Measurements from ENCODE around the gene CBX8. TPM values are rescaled to one million over a fixed set of nuclear protein-coding genes. Genes with fewer than 3 reads are reported as not detected.

The CBX8 gene
- total and polyA plus RNA-seq, 2 of the 13 experiments (the other 11 are each of a cell fraction or from before 2014, with no cell fraction given), result 0.34 to 12.6 TPM

GRCh38 chr17:79800325-79801155 is 3.7 kb upstream of the CBX8 start (continued):
- 0 out of 2 replicates have a peak, but pooled peaks have one; percentile 42 for TF ChIP-seq ZNF879 (CRISPR knock-in tag; IDR thresholded peaks at IDR 0.05)
- TF ChIP-seq PHF21A (CRISPR knock-in tag; IDR thresholded peaks at IDR 0.05), result peak; percentile 67
- TF ChIP-seq CC2D1A (CRISPR knock-in tag; IDR thresholded peaks at IDR 0.05), result no peak
- peak; percentile 53 for TF ChIP-seq CCAR2 (optimal IDR thresholded peaks at IDR 0.05; ENCODE audit: low read depth, low read length)
- 0 out of 2 replicates have a peak, but pooled peaks have one; percentile 49 for TF ChIP-seq ZNF558 (CRISPR knock-in tag; IDR thresholded peaks at IDR 0.05; ENCODE audit: borderline replicate concordance)
- TF ChIP-seq ZSCAN29 (CRISPR knock-in tag; conservative IDR thresholded peaks at IDR 0.05), result no peak
- TF ChIP-seq, protein P1, sequence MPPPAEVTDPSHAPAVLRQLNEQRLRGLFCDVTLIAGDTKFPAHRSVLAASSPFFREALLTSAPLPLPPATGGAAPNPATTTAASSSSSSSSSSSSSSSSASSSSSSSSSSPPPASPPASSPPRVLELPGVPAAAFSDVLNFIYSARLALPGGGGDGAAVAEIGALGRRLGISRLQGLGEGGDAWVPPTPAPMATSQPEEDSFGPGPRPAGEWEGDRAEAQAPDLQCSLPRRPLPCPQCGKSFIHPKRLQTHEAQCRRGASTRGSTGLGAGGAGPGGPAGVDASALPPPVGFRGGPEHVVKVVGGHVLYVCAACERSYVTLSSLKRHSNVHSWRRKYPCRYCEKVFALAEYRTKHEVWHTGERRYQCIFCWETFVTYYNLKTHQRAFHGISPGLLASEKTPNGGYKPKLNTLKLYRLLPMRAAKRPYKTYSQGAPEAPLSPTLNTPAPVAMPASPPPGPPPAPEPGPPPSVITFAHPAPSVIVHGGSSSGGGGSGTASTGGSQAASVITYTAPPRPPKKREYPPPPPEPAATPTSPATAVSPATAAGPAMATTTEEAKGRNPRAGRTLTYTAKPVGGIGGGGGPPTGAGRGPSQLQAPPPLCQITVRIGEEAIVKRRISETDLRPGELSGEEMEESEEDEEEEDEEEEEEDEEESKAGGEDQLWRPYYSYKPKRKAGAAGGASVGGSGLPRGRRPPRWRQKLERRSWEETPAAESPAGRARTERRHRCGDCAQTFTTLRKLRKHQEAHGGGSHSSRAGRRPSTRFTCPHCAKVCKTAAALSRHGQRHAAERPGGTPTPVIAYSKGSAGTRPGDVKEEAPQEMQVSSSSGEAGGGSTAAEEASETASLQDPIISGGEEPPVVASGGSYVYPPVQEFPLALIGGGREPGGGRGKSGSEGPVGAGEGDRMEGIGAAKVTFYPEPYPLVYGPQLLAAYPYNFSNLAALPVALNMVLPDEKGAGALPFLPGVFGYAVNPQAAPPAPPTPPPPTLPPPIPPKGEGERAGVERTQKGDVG (CRISPR knock-in tag; IDR thresholded peaks at IDR 0.05; ENCODE audit: borderline replicate concordance), result 0 out of 2 replicates have a peak, but pooled peaks have one; percentile 26
- 0 out of 2 replicates have a peak, but pooled peaks have one; percentile 0 for TF ChIP-seq WIZ (CRISPR knock-in tag; IDR thresholded peaks at IDR 0.05)
- peak; percentile 87 for TF ChIP-seq GLI4 (CRISPR knock-in tag; IDR thresholded peaks at IDR 0.05; ENCODE audit: borderline replicate concordance)
- TF ChIP-seq SP4 (CRISPR knock-in tag; IDR thresholded peaks at IDR 0.05), result 0 out of 2 replicates have a peak, but pooled peaks have one; percentile 31
- TF ChIP-seq, protein P2, sequence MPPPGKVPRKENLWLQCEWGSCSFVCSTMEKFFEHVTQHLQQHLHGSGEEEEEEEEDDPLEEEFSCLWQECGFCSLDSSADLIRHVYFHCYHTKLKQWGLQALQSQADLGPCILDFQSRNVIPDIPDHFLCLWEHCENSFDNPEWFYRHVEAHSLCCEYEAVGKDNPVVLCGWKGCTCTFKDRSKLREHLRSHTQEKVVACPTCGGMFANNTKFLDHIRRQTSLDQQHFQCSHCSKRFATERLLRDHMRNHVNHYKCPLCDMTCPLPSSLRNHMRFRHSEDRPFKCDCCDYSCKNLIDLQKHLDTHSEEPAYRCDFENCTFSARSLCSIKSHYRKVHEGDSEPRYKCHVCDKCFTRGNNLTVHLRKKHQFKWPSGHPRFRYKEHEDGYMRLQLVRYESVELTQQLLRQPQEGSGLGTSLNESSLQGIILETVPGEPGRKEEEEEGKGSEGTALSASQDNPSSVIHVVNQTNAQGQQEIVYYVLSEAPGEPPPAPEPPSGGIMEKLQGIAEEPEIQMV (CRISPR knock-in tag; IDR thresholded peaks at IDR 0.05; ENCODE audit: low read depth), result peak; percentile 78
- 0 out of 2 replicates have a peak, but pooled peaks have one; percentile 16 for TF ChIP-seq ZMYM2 (CRISPR knock-in tag; IDR thresholded peaks at IDR 0.05)
- 0 out of 2 replicates have a peak, but pooled peaks have one; percentile 11 for TF ChIP-seq ZNF232 (CRISPR knock-in tag; IDR thresholded peaks at IDR 0.05; ENCODE audit: borderline replicate concordance)
- TF ChIP-seq, protein P3, sequence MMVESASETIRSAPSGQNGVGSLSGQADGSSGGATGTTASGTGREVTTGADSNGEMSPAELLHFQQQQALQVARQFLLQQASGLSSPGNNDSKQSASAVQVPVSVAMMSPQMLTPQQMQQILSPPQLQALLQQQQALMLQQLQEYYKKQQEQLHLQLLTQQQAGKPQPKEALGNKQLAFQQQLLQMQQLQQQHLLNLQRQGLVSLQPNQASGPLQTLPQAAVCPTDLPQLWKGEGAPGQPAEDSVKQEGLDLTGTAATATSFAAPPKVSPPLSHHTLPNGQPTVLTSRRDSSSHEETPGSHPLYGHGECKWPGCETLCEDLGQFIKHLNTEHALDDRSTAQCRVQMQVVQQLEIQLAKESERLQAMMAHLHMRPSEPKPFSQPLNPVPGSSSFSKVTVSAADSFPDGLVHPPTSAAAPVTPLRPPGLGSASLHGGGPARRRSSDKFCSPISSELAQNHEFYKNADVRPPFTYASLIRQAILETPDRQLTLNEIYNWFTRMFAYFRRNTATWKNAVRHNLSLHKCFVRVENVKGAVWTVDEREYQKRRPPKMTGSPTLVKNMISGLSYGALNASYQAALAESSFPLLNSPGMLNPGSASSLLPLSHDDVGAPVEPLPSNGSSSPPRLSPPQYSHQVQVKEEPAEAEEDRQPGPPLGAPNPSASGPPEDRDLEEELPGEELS (CRISPR knock-in tag; IDR thresholded peaks at IDR 0.05), result peak; percentile 32; the same call in 1 of the 2 replicates
- TF ChIP-seq, protein P4, sequence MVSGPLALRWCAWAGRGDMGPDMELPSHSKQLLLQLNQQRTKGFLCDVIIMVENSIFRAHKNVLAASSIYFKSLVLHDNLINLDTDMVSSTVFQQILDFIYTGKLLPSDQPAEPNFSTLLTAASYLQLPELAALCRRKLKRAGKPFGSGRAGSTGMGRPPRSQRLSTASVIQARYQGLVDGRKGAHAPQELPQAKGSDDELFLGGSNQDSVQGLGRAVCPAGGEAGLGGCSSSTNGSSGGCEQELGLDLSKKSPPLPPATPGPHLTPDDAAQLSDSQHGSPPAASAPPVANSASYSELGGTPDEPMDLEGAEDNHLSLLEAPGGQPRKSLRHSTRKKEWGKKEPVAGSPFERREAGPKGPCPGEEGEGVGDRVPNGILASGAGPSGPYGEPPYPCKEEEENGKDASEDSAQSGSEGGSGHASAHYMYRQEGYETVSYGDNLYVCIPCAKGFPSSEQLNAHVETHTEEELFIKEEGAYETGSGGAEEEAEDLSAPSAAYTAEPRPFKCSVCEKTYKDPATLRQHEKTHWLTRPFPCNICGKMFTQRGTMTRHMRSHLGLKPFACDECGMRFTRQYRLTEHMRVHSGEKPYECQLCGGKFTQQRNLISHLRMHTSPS (CRISPR knock-in tag; IDR thresholded peaks at IDR 0.05; ENCODE audit: low read depth), result 0 out of 2 replicates have a peak, but pooled peaks have one; percentile 44
- TF ChIP-seq ZNF607 (CRISPR knock-in tag; IDR thresholded peaks at IDR 0.05; ENCODE audit: borderline replicate concordance), result peak; percentile 67; the same call in 1 of the 2 replicates

Measured in HepG2 (cell line).